ENCODE results near the gene FASTKD3.

Gene FASTKD3

DNA sequence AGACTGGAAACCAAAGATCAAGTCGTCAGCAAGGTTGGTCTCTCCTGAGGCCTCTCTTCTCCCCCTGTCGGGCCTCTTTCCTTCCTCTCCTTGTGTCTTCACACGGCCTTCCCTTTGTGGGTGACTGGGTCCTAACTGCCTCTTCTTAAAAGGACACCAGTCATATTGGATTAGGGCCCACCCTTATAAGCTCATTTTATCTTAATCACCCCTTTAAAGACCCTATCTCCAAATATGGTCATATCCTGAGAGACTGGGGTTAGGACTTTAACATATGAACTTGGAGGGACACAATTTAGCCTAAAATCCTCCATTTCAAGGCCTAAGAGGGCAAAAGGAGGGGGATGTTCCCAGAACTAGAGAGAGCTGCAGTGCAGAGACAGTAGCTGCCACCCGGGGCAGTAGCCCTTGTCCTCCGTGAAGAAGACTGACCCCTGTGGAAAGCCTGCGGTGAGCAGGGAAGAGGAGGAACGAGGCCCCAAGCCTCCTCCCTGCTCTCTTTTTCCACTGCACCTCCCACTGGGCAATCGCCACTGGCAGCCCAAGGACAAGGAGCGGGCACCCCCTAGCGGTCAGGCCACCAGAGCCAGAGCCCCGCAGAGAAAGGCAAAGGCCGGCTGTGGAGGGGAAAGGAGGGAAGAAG lies 52.8 kb downstream of the FASTKD3 start:
- FAIRE-seq (no peak), DNase-seq (ENCODE audit: insufficient read length, low spot score) (peak; percentile 92)
- TF ChIP-seq POLR2A (IDR thresholded peaks at IDR 0.05; ENCODE audit: low read depth, low read length) = no peak

DNA sequence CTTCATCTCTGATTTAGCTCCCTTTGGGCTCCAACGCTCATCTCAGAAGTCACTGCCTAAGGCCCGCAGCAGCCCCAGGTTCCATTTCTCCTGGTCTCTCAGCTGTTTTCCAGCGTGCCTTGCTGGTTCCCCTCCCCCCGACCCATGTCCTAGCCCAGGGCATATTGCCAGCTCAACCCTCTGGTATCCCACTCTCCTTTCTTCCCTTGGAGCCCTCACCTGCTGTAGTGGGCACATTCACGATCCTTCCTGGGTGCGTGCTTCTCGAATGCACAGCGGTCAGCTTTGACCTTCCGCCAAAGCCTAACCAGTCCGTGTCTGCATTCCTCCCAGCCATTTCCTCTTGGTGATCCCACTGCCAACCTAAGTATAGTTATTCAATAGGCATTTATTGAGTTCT lies 54.0 kb downstream of the FASTKD3 start:
- no peak for TF ChIP-seq POLR2A (IDR thresholded peaks at IDR 0.05; ENCODE audit: low read depth, low read length)
- FAIRE-seq = no peak
- DNase-seq (ENCODE audit: insufficient read length, low spot score) = no peak

DNA sequence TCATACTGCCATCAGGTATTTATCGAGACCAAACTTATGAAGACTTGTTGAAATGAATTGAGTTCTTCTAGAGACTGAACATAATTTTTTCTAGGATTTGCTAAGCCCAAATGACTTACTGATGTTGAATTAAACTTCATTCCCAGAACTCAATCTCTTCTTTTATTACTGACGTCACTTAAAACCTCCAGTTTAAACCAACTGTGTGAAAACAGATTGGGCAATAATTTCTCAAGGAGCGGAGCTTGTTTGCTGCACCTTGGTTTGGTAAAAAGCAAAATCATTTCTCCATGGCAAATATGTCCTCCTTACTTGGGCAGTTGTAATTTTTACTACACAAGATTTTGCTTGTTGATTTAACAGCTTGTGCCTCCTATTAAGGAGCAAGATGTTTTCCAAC lies 55.3 kb downstream of the FASTKD3 start:
- no peak for DNase-seq (ENCODE audit: insufficient read length, low spot score)
- FAIRE-seq = no peak
- TF ChIP-seq POLR2A (IDR thresholded peaks at IDR 0.05; ENCODE audit: low read depth, low read length) = no peak

DNA sequence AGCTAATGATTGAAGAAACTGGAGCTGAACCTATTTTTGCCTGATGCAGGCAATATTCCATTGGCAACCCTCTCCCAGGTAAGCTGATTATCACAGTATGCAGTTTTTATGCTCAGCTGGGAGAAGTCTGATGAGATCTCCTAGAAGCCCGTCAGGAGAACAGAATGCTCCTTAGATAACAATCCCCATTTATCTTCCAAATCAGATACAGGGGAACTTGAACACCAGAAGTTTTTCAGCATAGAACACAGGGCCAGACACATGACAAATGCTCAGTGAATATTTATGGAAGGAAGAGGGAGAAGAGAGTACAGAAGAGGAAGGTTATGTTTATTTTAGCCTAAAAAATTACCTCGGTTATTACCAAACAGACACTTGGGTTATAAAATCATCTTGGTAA lies 55.8 kb downstream of the FASTKD3 start:
- TF ChIP-seq POLR2A (IDR thresholded peaks at IDR 0.05; ENCODE audit: low read depth, low read length) = no peak
- FAIRE-seq = no peak
- no peak for DNase-seq (ENCODE audit: insufficient read length, low spot score)

DNA sequence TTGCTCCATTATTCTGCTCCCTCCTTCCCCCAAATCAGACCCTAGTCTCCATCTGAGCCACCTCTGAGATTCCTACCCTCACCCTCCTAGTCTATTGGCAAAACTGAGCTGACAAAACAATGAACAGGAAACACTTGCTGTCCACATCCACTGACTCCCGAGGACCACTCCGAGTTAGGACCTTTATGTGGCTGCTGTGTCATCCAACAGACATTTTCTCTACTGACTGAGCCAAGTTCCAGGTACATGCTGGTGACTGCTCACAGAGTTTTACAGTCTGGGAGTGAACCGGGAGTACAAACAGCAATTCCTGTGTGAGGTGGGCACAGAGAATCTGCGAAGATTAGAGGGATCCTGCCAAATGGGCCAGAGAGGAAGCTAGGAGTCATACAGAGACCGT lies 57.1 kb downstream of the FASTKD3 start:
- no peak for TF ChIP-seq POLR2A (IDR thresholded peaks at IDR 0.05; ENCODE audit: low read depth, low read length)
- DNase-seq (ENCODE audit: insufficient read length, low spot score) (no peak), FAIRE-seq (no peak)
